GM23338 (cell line): Measurements from ENCODE around the gene EIF4G3. TPM values are rescaled to one million over a fixed set of nuclear protein-coding genes. Genes with fewer than 3 reads are reported as not detected.

Experiments used
- ATAC-seq: fragments of 200-7000 bp; cut with Tn5 transposase; 3 replicates; pipeline ENCODE4 v1.9.1; 2020
- DNase-seq: peaks from one replicate; pipeline ENCODE4 v3.0.0-alpha.2; 2015; ENCODE audit warnings: low spot score
- H2AFZ ChIP-seq: fragments of 200-600 bp; sonication (generic); 2 replicates; pipeline ENCODE4 v1.8.0; 2016; ENCODE audit warnings: antibody characterized with exemption, mild to moderate bottlenecking, moderate library complexity
- H3F3A ChIP-seq: fragments of 200-600 bp; sonication (generic); replicated peaks from 2 replicates; pipeline ENCODE4 v1.8.0; 2017; ENCODE audit warnings: antibody characterized with exemption, mixed run types, low read depth
- H3K27ac ChIP-seq: fragments of 200-600 bp; sonication (generic); 2 replicates; pipeline ENCODE4 v1.6.1; 2016; ENCODE audit warnings: low read depth
- H3K27me3 ChIP-seq: fragments of 200-600 bp; sonication (generic); 2 replicates; pipeline ENCODE4 v1.8.0; 2016; ENCODE audit warnings: mild to moderate bottlenecking, mixed run types, moderate library complexity; ENCODE audit not compliant: insufficient read depth
- H3K36me3 ChIP-seq: fragments of 200-600 bp; sonication (generic); 2 replicates; pipeline ENCODE4 v1.8.0; 2016; ENCODE audit warnings: mild to moderate bottlenecking; ENCODE audit not compliant: insufficient read depth
- H3K4me1 ChIP-seq: fragments of 200-600 bp; sonication (generic); 2 replicates; pipeline ENCODE4 v1.8.0; 2016; ENCODE audit warnings: mild to moderate bottlenecking, moderate library complexity; ENCODE audit not compliant: insufficient read depth
- H3K4me2 ChIP-seq: fragments of 200-600 bp; sonication (generic); 2 replicates; pipeline ENCODE4 v1.7.1; 2017; ENCODE audit warnings: mixed run types
- H3K4me3 ChIP-seq: fragments of 200-600 bp; sonication (generic); 2 replicates; pipeline ENCODE4 v1.6.1; 2016; ENCODE audit warnings: mixed run types
- H3K79me2 ChIP-seq: fragments of 200-600 bp; sonication (generic); replicated peaks from 2 replicates; pipeline ENCODE4 v1.8.0; 2017; ENCODE audit warnings: mild to moderate bottlenecking; ENCODE audit not compliant: insufficient read depth
- H3K9me2 ChIP-seq: fragments of 200-600 bp; sonication (generic); 2 replicates; pipeline ENCODE4 v1.8.0; 2017; ENCODE audit not compliant: insufficient read depth
- H4K20me1 ChIP-seq: fragments of 200-600 bp; sonication (generic); replicated peaks from 2 replicates; pipeline ENCODE4 v1.8.0; 2017; ENCODE audit warnings: mild to moderate bottlenecking; ENCODE audit not compliant: insufficient read depth
- H3K27ac Mint-ChIP-seq: 2 replicates; pipeline ENCODE4 v1.8.0; 2020; ENCODE audit warnings: inconsistent platforms, mild to moderate bottlenecking, moderate library complexity, mixed read lengths
- H3K27me3 Mint-ChIP-seq: 3 replicates; pipeline ENCODE4 v1.8.0; 2022; ENCODE audit warnings: low read depth, mild to moderate bottlenecking, moderate library complexity, mixed read lengths, inconsistent platforms; ENCODE audit not compliant: insufficient read depth, poor library complexity
- H3K36me3 Mint-ChIP-seq: 3 replicates; pipeline ENCODE4 v1.8.0; 2021; ENCODE audit warnings: low read depth, mild to moderate bottlenecking, inconsistent platforms, moderate library complexity, mixed read lengths
- H3K4me1 Mint-ChIP-seq: 3 replicates; pipeline ENCODE4 v1.8.0; 2020; ENCODE audit warnings: mild to moderate bottlenecking, inconsistent platforms, mixed read lengths
- H3K4me3 Mint-ChIP-seq: 3 replicates; pipeline ENCODE4 v1.8.0; 2021; ENCODE audit warnings: moderate library complexity, mild to moderate bottlenecking, inconsistent platforms, mixed read lengths
- H3K9me3 Mint-ChIP-seq: 3 replicates; pipeline ENCODE4 v1.8.0; 2020; ENCODE audit warnings: moderate library complexity, mild to moderate bottlenecking, inconsistent platforms, mixed read lengths
- CREB1 ChIP-seq: fragments of 250-450 bp; sonication (Bioruptor Pico); IDR thresholded peaks from 2 replicates; pipeline ENCODE4 v1.5.0; 2020; ENCODE audit warnings: low read depth, mild to moderate bottlenecking, moderate library complexity
- CTCF ChIP-seq, 2 experiments: fragments of 200-600 bp in 1 of 2; sonication (generic) in 1 of 2; conservative IDR thresholded peaks; 2 replicates each; pipeline versions ENCODE4 v1.5.1 to v1.6.1; 2016 to 2017; ENCODE audit warnings: antibody characterized with exemption in 2 of 2, low read depth in 2 of 2, mild to moderate bottlenecking in 2 of 2, moderate library complexity in 1 of 2
- EZH2 ChIP-seq: fragments of 200-600 bp; sonication (generic); IDR thresholded peaks from one replicate; pipeline ENCODE4 v1.8.0; 2017; ENCODE audit warnings: antibody characterized with exemption, mild to moderate bottlenecking, low read depth; ENCODE audit not compliant: unreplicated experiment
- EZH2phosphoT487 ChIP-seq: fragments of 200-600 bp; sonication (generic); IDR thresholded peaks from one replicate; pipeline ENCODE4 v1.8.1; 2018; ENCODE audit warnings: antibody characterized with exemption; ENCODE audit not compliant: unreplicated experiment
- JUNB ChIP-seq: IDR thresholded peaks from one replicate; pipeline ENCODE4 v1.6.1; 2016; ENCODE audit warnings: antibody characterized with exemption; ENCODE audit not compliant: unreplicated experiment
- NANOG ChIP-seq: IDR thresholded peaks from 2 replicates; pipeline ENCODE4 v1.6.1; 2016; ENCODE audit warnings: antibody characterized with exemption, borderline replicate concordance
- POLR2AphosphoS5 ChIP-seq: IDR thresholded peaks from 2 replicates; pipeline ENCODE4 v1.6.1; 2016; ENCODE audit warnings: antibody characterized with exemption, low read depth
- STAT1 ChIP-seq: IDR thresholded peaks from one replicate; pipeline ENCODE4 v1.6.1; 2016; ENCODE audit warnings: antibody characterized with exemption; ENCODE audit not compliant: unreplicated experiment
- ZNF114 ChIP-seq: fragments of 250-450 bp; sonication (Bioruptor Pico); IDR thresholded peaks from 2 replicates; pipeline ENCODE4 v1.5.0; 2020; ENCODE audit warnings: mild to moderate bottlenecking, moderate library complexity
- ZNF331 ChIP-seq: fragments of 250-450 bp; sonication (Bioruptor Pico); IDR thresholded peaks from 2 replicates; pipeline ENCODE4 v1.5.0; 2020; ENCODE audit warnings: low read depth, mild to moderate bottlenecking, moderate library complexity
- ZNF462 ChIP-seq: fragments of 250-450 bp; sonication (Bioruptor Pico); IDR thresholded peaks from 2 replicates; pipeline ENCODE4 v1.5.0; 2020; ENCODE audit warnings: mild to moderate bottlenecking, moderate library complexity
- polyA plus RNA-seq: library from polyadenylated mRNA; unstranded; fragments of >200 nt; fragmentation: Nextera tagmentation; extraction: Ambion mirVana; gene quantifications from 2 replicates; pipeline ENCODE4 v1.2.1, GENCODE V29; 2016
- total RNA-seq: library from RNA; depleted of rRNA; stranded (reverse); fragments of >200 nt; shearing (Covaris generic); gene quantifications from 2 replicates; pipeline ENCODE4 v1.2.3, GENCODE V29; 2014
- TF ChIP-seq, protein P1 (sequence below): IDR thresholded peaks from 2 replicates; pipeline ENCODE4 v1.6.1; 2016; ENCODE audit warnings: antibody characterized with exemption
- TF ChIP-seq, protein P2 (sequence below): IDR thresholded peaks from one replicate; pipeline ENCODE4 v1.6.1; 2018; ENCODE audit warnings: antibody characterized with exemption; ENCODE audit not compliant: unreplicated experiment

The EIF4G3 gene
- total and polyA plus RNA-seq, 2 experiments from 2014 or later, result 37.9 to 68.1 TPM

GRCh38 chr1:21003281-21004045 is 173.2 kb downstream of the EIF4G3 start:
- Mint-ChIP-seq H3K27me3 (no peaks in the 10 kb centered on the region), H3K36me3 (no peaks in the 10 kb centered on the region), H3K9me3 (no peaks in the 10 kb centered on the region), H3K4me1 (peaks cover 8% of the 10 kb centered on the region; the same call in 2 of the 3 replicates), H3K4me3 (no peak overlapping the region), H3K27ac (no peak overlapping the region)
- H3K4me1 ChIP-seq, result no peaks in the 10 kb centered on the region
- no peaks in the 10 kb centered on the region for H3K27me3 ChIP-seq
- H2AFZ ChIP-seq, result no peak overlapping the region
- TF ChIP-seq EZH2, result no peak
- TF ChIP-seq EZH2phosphoT487, result no peak
- no peak for TF ChIP-seq POLR2AphosphoS5
- TF ChIP-seq ZNF114, result no peak
- TF ChIP-seq CTCF (conservative IDR thresholded peaks at IDR 0.05; ENCODE audit: low read depth in 2 of 2), result no peak
- TF ChIP-seq, protein P1, sequence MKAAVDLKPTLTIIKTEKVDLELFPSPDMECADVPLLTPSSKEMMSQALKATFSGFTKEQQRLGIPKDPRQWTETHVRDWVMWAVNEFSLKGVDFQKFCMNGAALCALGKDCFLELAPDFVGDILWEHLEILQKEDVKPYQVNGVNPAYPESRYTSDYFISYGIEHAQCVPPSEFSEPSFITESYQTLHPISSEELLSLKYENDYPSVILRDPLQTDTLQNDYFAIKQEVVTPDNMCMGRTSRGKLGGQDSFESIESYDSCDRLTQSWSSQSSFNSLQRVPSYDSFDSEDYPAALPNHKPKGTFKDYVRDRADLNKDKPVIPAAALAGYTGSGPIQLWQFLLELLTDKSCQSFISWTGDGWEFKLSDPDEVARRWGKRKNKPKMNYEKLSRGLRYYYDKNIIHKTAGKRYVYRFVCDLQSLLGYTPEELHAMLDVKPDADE, result no peak
- TF ChIP-seq ZNF331 (CRISPR knock-in tag), result no peak
- no peak for TF ChIP-seq STAT1
- TF ChIP-seq, protein P2, sequence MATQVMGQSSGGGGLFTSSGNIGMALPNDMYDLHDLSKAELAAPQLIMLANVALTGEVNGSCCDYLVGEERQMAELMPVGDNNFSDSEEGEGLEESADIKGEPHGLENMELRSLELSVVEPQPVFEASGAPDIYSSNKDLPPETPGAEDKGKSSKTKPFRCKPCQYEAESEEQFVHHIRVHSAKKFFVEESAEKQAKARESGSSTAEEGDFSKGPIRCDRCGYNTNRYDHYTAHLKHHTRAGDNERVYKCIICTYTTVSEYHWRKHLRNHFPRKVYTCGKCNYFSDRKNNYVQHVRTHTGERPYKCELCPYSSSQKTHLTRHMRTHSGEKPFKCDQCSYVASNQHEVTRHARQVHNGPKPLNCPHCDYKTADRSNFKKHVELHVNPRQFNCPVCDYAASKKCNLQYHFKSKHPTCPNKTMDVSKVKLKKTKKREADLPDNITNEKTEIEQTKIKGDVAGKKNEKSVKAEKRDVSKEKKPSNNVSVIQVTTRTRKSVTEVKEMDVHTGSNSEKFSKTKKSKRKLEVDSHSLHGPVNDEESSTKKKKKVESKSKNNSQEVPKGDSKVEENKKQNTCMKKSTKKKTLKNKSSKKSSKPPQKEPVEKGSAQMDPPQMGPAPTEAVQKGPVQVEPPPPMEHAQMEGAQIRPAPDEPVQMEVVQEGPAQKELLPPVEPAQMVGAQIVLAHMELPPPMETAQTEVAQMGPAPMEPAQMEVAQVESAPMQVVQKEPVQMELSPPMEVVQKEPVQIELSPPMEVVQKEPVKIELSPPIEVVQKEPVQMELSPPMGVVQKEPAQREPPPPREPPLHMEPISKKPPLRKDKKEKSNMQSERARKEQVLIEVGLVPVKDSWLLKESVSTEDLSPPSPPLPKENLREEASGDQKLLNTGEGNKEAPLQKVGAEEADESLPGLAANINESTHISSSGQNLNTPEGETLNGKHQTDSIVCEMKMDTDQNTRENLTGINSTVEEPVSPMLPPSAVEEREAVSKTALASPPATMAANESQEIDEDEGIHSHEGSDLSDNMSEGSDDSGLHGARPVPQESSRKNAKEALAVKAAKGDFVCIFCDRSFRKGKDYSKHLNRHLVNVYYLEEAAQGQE, result no peak
- no peak for TF ChIP-seq JUNB
- no peak for TF ChIP-seq NANOG
- TF ChIP-seq ZNF462 (CRISPR knock-in tag), result no peak
- no peak for TF ChIP-seq CREB1 (CRISPR knock-in tag)
- H3K4me2 ChIP-seq, result no peak overlapping the region
- no peaks in the 10 kb centered on the region for H3F3A ChIP-seq
- DNase-seq (no peak), ATAC-seq (no peak)
- no peaks in the 10 kb centered on the region for H3K9me2 ChIP-seq
- H3K36me3 ChIP-seq, result no peaks in the 10 kb centered on the region
- no peak overlapping the region for H3K27ac ChIP-seq
- no peak overlapping the region for H3K4me3 ChIP-seq
- peaks cover 24% of the 10 kb centered on the region for H3K79me2 ChIP-seq
- peaks cover 11% of the 10 kb centered on the region; the same call in 1 of the 2 replicates for H4K20me1 ChIP-seq
